AG04449 (cell line): ENCODE data around the gene LYST.

Experiments
- CTCF ChIA-PET: fragments of 350-600 bp; formaldehyde crosslinking; extraction: SDS; loops from one replicate; lab custom pipeline; 2021; ENCODE audit warnings: antibody characterized with exemption; lab: Yijun Ruan, JAX
- POLR2A ChIA-PET: fragments of 400-600, 350-600 bp; formaldehyde crosslinking; extraction: SDS; loops from one replicate; lab custom pipeline; 2020; ENCODE audit warnings: antibody characterized with exemption, inconsistent platforms; lab: Yijun Ruan, JAX
- DNase-seq: peaks from one replicate; pipeline ENCODE4 v3.0.0-alpha.2; 2010; ENCODE audit warnings: low read depth, low spot score
- H3K4me3 ChIP-seq: 2 replicates; pipeline ENCODE4 v1.5.1; 2011; ENCODE audit warnings: low read depth, mild to moderate bottlenecking, control low read depth, low read length
- TF ChIP-seq, protein P1 (sequence below): IDR thresholded peaks from one replicate; pipeline ENCODE4 v1.5.1; 2011; ENCODE audit warnings: mild to moderate bottlenecking, moderate library complexity, low read length, control low read depth, inconsistent platforms; ENCODE audit not compliant: insufficient read depth; ENCODE audit errors: missing control alignments

LYST gene

DNA sequence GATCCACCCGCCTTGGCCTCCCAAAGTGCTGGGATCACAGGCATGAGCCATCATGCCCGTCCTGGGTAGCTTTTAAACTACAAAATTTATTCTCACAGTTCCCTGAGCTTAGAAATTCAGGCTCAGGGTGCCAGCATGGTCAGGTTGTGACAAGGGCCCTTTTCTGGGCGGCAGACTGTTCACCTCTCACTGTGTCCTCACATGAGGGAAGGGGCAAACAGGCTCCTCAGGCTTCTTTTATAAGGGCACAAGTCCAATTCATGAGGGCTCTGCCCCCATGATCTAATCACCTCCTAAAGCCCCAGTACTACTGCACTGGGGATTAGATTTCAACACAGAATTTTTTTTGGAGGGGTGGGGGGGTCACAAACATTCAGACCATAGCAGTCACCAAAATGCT lies 253.9 kb downstream of the LYST start:
- no peak overlapping the region for H3K4me3 ChIP-seq
- TF ChIP-seq, protein P1, sequence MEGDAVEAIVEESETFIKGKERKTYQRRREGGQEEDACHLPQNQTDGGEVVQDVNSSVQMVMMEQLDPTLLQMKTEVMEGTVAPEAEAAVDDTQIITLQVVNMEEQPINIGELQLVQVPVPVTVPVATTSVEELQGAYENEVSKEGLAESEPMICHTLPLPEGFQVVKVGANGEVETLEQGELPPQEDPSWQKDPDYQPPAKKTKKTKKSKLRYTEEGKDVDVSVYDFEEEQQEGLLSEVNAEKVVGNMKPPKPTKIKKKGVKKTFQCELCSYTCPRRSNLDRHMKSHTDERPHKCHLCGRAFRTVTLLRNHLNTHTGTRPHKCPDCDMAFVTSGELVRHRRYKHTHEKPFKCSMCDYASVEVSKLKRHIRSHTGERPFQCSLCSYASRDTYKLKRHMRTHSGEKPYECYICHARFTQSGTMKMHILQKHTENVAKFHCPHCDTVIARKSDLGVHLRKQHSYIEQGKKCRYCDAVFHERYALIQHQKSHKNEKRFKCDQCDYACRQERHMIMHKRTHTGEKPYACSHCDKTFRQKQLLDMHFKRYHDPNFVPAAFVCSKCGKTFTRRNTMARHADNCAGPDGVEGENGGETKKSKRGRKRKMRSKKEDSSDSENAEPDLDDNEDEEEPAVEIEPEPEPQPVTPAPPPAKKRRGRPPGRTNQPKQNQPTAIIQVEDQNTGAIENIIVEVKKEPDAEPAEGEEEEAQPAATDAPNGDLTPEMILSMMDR, result no peak
- no peak for DNase-seq
- ChIA-PET CTCF (interaction anchor here (8.5 kb wide), 1 partner anchor 11 kb away, joined by 114 read pairs; no protein-coding TSS in a partner anchor), POLR2A (no interaction called here)
